ES-I3 (cell line): ENCODE results near the gene LEFTY1.
"Not testable (repeated sequence)": the region's sequence is repeated elsewhere in the genome, so short reads cannot be mapped to it uniquely, and the experiment has no call there.

Source experiments
- H3K36me3 ChIP-seq: 2 replicates; pipeline ENCODE4 v1.6.1; 2013; ENCODE audit warnings: mild to moderate bottlenecking, low read length, control low read depth, moderate library complexity; ENCODE audit not compliant: insufficient read depth
- H3K4me1 ChIP-seq: 2 replicates; pipeline ENCODE4 v1.6.1; 2013; ENCODE audit warnings: mild to moderate bottlenecking, control low read depth, low read length; ENCODE audit not compliant: insufficient read depth
- H3K9ac ChIP-seq: 2 replicates; pipeline ENCODE4 v1.6.1; 2013; ENCODE audit warnings: low read depth, mild to moderate bottlenecking, low read length, moderate library complexity
- H3K9me3 ChIP-seq: 2 replicates; pipeline ENCODE4 v1.6.1; 2013; ENCODE audit warnings: mild to moderate bottlenecking, low read length, moderate library complexity; ENCODE audit not compliant: control insufficient read depth, insufficient read depth

LEFTY1 gene

DNA sequence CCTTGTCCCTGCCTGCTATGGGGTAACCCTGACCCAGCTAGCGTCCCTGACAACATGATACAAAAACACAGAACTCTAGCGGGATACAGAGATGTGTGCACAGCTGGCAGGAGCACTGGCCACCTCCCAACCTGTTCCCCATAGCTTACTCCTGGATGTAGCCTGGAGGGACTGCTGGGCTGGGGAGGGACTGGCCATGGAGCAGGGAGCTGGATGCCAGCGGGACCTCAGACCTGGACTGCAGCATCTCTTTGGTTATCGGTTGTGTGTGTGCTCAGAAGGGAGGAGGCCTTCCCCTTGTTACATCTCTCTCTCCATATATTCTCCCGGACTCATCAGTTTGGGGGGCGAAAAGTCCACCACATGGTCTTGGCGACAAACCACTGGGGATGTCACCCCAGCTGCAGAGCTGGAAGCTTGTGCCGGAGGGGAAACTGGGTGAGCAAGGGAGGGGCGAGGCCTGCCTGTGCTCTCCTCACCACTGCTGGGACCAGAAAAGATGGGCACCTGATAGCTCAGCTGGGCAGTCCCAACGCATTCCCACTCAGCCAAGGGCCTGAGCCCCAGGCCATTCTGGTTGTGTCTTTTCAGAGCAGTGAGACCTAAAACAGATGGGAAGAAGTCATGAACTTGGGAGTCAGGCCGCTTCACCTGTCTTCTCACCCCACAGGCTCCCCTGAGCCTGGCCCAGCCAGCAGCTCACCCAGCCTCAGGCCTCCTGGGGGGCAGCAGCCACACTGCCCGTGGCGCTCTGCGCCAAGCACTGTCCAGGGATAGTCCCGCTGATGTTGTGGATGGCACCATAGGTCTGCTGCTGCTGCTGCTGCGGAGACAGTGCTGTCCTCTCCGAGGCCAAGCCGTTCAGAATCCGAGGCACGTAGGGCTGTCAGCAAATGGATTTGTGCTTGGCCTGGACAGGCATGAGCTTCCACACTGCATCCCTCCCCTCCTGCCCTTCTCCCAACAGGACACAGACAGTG is 42.3 kb downstream of the LEFTY1 start:
- Histone ChIP-seq H3K9ac (no peak overlapping the region), H3K9me3 (no peaks in the 10 kb centered on the region), H3K4me1 (peaks cover 16% of the 10 kb centered on the region; the same call in 1 of the 2 replicates), H3K36me3 (peaks cover 28% of the 10 kb centered on the region)

DNA sequence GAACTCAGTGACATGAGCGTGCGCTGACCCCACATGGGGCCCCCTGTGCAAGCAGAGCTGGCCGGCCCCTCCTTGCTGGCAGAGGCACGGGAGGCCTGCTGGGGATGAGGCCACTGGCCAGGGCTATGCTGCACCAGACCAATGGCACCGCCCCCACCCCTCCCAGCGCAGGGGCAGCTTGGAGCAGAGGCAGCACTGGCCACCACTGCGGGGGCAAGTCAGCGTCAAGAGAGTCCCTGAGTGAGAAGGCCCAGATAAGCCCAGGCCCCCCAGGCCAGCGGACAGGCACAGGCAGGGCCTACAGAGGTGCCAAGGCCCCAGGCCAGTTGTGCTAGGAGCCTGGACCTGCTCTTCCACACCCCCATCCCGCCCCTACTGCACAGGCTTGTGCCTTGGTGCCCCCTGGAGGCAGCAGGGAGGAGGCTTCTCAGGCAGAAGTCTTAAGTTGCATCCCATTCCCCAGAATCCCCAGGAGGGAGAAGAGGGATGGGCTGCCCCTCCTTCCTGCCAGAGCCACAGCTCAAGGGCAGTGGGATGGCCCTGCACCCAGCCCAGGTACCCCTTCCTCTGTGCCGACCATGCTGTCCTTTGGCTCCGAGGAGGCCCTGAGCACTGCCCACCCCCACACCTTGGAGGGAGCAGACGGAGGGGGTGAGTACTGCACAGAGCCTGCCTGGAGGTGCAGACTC is 43.2 kb downstream of the LEFTY1 start:
- Histone ChIP-seq H3K4me1 (peaks cover 12% of the 10 kb centered on the region; the same call in 1 of the 2 replicates), H3K9me3 (no peaks in the 10 kb centered on the region), H3K9ac (no peak overlapping the region), H3K36me3 (peaks cover 28% of the 10 kb centered on the region)

DNA sequence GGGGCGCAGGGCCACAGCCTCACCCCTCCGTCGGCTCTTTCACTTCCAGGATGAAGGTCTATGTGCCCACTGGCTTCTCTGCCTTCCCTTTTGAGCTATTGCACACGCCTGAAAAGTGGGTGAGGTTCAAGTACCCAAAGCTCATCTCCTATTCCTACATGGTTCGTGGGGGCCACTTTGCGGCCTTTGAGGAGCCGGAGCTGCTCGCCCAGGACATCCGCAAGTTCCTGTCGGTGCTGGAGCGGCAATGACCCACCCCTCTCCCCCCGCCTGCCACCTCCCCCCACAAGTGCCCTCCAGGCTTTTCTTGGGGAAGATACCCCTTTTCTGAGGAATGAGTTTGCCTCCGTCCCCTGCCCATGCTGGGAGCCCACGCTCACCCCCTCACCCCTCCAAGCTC is 43.8 kb downstream of the LEFTY1 start:
- Histone ChIP-seq H3K9ac (no peak overlapping the region), H3K4me1 (peaks cover 11% of the 10 kb centered on the region; the same call in 1 of the 2 replicates), H3K9me3 (no peaks in the 10 kb centered on the region), H3K36me3 (peaks cover 28% of the 10 kb centered on the region)

DNA sequence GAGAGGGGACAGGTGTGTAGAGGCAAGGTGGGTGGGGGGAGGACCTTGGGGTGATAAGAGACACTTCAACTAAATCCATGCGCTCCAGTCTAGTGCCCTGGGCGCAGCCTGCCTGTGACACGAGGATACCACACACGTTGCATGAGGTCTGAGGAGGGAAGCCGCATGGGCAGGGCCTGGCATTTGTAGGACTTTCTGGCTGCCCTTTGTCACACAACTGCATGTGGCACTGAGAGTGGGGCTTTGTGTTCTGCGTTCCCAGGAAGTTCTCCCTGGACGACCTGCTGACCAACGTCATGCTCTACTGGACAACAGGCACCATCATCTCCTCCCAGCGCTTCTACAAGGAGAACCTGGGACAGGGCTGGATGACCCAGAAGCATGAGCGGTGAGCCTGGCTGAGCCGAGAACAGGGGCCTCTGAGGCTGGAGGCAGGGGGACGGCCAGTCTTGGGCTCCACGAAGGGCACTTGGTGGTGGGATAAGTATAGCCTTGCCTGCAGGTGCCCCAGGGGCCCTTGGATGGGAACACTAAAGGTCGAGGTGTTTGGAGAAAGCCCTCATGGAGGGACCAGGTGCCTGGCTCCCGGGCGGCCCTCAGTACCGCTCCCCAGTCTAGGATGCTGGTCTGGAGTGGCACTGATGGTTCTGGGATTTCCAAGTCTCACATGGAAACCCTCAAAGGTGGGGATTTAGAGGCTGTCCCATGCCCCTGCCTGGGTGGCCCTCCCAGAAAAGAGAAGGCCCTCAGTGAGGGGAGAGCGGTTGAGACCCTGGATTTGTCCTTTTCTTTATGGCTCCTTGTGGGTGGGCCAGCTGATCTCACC is 44.5 kb downstream of the LEFTY1 start:
- H3K9me3 ChIP-seq, result no peaks in the 10 kb centered on the region
- no peak overlapping the region for H3K9ac ChIP-seq
- H3K36me3 ChIP-seq, result peaks cover 27% of the 10 kb centered on the region
- peaks cover 5% of the 10 kb centered on the region; the same call in 1 of the 2 replicates for H3K4me1 ChIP-seq

DNA sequence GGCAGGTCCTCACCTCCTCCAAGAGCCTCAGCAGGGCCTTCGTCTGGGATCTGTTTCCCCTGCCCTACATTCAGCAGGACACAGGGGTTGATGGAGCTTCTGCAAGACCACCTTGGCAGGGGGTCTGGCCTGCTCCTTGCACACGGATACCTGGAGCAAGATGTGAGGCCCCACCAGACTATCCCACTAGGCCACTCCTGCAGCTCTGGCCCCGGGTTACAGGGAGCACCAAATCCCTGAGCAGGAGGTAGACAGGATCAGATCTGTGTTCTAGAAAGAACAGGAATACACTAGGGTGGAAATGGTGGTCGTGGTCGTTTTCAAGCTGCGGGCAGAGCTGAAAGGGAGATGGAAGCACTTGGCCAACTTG is 45.5 kb downstream of the LEFTY1 start:
- H3K9ac ChIP-seq, result no peak overlapping the region
- H3K9me3 ChIP-seq, result no peaks in the 10 kb centered on the region
- peaks cover 24% of the 10 kb centered on the region for H3K36me3 ChIP-seq
- peaks cover 3% of the 10 kb centered on the region; the same call in 1 of the 2 replicates for H3K4me1 ChIP-seq

DNA sequence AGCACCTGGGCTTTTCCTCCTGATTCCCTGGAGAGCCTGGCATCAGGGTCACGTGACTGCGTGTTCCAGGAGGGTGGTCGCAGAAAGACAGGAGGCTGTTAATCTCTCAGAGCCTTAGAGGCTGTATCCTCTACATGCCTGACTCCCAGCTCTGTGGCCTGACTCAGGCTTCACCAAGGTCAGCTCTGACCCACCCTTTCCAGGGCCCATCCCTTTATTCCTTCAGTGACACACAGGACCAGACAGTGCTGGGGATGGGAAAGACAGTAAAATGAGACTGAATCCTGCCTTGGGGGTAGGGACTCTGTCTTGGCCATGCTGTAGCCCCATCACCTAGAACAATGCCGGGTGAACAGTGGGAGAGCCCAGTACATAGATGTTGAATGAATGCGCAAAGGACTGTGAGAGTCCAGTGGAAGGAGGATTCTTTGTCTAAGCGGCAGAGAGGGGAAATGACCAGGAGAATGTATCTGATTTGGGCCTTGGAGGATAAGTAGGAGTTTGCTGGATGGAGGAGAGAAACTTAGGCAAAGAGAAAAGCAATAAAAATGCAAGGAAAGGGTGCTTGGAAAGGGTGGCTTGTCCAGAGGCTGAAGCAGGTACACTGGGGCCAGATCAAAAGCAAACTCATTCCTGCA is 46.0 kb downstream of the LEFTY1 start:
- Histone ChIP-seq H3K4me1 (peaks cover 3% of the 10 kb centered on the region; the same call in 1 of the 2 replicates), H3K9ac (no peak overlapping the region), H3K36me3 (peaks cover 22% of the 10 kb centered on the region), H3K9me3 (no peaks in the 10 kb centered on the region)

DNA sequence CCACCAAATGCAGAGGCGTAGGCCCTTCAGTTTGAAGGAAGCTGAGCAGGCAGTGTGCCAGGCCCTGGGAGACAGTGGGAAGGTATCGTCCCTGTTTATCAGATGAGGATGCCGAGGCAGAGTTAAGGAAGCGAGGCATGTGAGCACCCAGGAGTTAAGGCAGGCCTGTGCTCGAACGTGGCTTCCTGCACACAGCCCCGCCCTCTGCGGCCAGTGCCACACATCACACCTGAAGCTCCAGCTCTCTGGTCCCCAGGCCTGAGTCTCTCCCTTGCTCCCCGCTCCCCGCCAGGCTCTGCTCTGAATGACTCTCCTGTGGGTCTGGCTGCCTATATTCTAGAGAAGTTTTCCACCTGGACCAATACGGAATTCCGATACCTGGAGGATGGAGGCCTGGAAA is 46.9 kb downstream of the LEFTY1 start:
- H3K36me3 ChIP-seq, result peaks cover 22% of the 10 kb centered on the region
- no peaks in the 10 kb centered on the region for H3K9me3 ChIP-seq
- H3K4me1 ChIP-seq, result peaks cover 3% of the 10 kb centered on the region; the same call in 1 of the 2 replicates
- H3K9ac ChIP-seq, result no peak overlapping the region

DNA sequence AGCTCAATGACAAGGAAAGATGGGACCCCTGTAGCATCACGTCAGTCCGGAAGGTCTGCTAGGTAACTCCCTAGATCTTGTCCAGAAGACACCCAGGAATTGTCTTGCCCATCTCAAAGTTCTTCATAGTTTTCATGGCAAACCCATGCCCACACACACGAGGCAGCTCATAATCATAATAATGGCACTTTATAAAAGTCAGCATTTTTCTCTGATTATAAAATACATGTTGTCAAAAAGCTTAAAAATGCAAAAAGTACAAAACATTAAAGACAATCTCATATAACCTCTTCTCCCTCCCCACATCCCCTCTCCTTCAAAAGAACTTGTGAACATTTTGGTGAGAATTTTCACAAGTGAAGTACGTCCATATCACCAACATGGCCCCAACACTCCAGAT is 48.2 kb downstream of the LEFTY1 start:
- Histone ChIP-seq H3K9me3 (no peaks in the 10 kb centered on the region), H3K4me1 (peaks cover 3% of the 10 kb centered on the region; the same call in 1 of the 2 replicates), H3K36me3 (peaks cover 24% of the 10 kb centered on the region), H3K9ac (no peak overlapping the region)

DNA sequence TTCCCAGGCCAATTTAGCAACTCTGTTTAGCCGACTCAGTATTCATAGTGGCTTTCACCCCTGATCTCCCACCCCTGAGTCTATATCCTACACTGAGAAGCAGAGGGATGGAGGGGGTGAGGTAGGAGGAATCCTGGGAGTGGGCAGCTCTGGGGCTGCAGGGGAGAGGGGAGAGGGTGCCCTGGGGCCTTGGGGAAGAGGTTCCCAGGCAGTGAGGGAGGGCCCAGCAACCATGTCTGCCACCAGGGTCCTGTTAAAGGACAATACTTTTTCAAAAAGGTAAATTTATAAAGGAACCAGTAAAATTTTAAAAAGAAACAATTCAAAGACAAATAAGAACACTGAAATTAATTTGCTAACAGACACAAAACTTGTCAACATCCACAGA is 48.7 kb downstream of the LEFTY1 start:
- no peaks in the 10 kb centered on the region for H3K4me1 ChIP-seq
- H3K9ac ChIP-seq, result no peak overlapping the region
- H3K36me3 ChIP-seq, result peaks cover 25% of the 10 kb centered on the region

DNA sequence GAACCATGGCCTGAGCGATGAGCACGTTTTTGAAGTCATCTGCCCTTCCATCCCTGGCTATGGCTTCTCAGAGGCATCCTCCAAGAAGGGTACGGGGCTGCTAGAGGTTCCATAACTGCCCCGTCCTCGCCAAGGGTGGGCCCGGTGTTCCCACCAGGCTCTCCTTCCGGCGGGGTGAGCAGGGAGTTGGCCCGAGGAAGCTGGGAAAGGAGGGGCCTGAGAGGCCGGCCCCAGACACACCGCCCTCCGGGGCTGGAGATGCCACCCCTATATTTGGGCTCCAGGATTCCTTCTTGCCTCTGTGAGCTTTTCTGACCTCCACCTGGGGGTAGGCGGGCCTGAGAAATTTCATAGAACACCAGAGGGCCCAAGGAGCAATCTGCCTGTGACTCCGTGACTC is 50.2 kb downstream of the LEFTY1 start:
- Histone ChIP-seq H3K9me3 (no peaks in the 10 kb centered on the region), H3K9ac (no peak overlapping the region), H3K4me1 (no peaks in the 10 kb centered on the region), H3K36me3 (peaks cover 17% of the 10 kb centered on the region)

More for the DNA sequence above, 48.7 kb downstream of the LEFTY1 start:
- H3K9me3 ChIP-seq, result no peaks in the 10 kb centered on the region

DNA sequence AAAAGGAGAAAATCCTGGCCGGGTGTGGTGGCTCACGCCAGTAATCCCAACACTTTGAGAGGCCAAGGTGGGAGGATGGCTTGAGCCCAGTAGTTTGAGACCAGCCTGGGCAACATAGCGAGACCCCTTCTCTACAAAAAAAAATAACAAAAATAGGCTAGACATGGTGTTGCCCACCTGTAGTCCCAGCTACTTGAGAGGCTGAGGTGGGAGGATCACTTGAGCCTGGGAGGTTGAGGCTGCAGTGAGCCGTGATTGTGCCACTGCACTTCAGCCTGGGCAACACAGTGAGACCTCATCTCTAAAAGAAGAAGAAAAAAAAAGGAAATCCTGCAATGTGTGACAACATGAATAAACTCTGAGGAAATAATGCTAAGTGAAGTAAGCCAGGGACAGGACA is 52.6 kb downstream of the LEFTY1 start:
- H3K36me3 ChIP-seq, result peaks cover 18% of the 10 kb centered on the region
- H3K4me1 ChIP-seq, H3K9ac ChIP-seq, H3K9me3 ChIP-seq: not testable (repeated sequence)
